Calu3 (cell line): Measurements from ENCODE around the gene MED13. TPM values are rescaled to one million over a fixed set of nuclear protein-coding genes. Genes with fewer than 3 reads are reported as not detected.

Experiments
- BruUV-seq: library from RNA; stranded (reverse); fragments of 400-500 nt; replicated peaks from 2 replicates; lab custom pipeline; 2021; lab: Mats Ljungman, UMichigan
- CTCF ChIA-PET: fragments of 300-600 bp; sonication (Branson Sonifier 250); formaldehyde crosslinking; loops from one replicate; lab custom pipeline; 2022; ENCODE audit warnings: antibody characterized with exemption; lab: Charles Lee
- DNase-seq: peaks from one replicate; pipeline ENCODE4 v3.0.0; 2022
- H3K27ac Mint-ChIP-seq: one replicate; pipeline ENCODE4 v1.8.0; 2022; ENCODE audit warnings: mixed read lengths; ENCODE audit not compliant: unreplicated experiment
- H3K27me3 Mint-ChIP-seq: one replicate; pipeline ENCODE4 v1.8.0; 2022; ENCODE audit warnings: mixed read lengths; ENCODE audit not compliant: unreplicated experiment
- H3K36me3 Mint-ChIP-seq: one replicate; pipeline ENCODE4 v1.8.0; 2022; ENCODE audit warnings: mild to moderate bottlenecking, moderate library complexity, mixed read lengths; ENCODE audit not compliant: insufficient read depth, unreplicated experiment
- H3K4me1 Mint-ChIP-seq: one replicate; pipeline ENCODE4 v1.8.0; 2022; ENCODE audit warnings: mild to moderate bottlenecking, low read depth, mixed read lengths; ENCODE audit not compliant: unreplicated experiment
- H3K4me3 Mint-ChIP-seq: one replicate; pipeline ENCODE4 v1.8.0; 2022; ENCODE audit warnings: mild to moderate bottlenecking, low read depth, moderate library complexity, mixed read lengths; ENCODE audit not compliant: unreplicated experiment
- H3K9me3 Mint-ChIP-seq: one replicate; pipeline ENCODE4 v1.8.0; 2022; ENCODE audit warnings: low read depth, mixed read lengths; ENCODE audit not compliant: unreplicated experiment
- intact Hi-C: fragments of 100-400 bp; cut with micrococcal nuclease; formaldehyde crosslinking; loops from one replicate; pipeline ENCODE4 v1.10.0; 2022; ENCODE audit not compliant: unreplicated experiment
- total RNA-seq: library from RNA; stranded (reverse); gene quantifications from 2 replicates; pipeline ENCODE4 v1.2.3, GENCODE V29; 2022
- TF ChIP-seq, protein P1 (sequence below): fragments of 200-600 bp; IDR thresholded peaks from one replicate; pipeline ENCODE4 v1.8.0; 2022; ENCODE audit warnings: antibody characterized with exemption; ENCODE audit not compliant: unreplicated experiment

MED13 gene
- total RNA-seq, 1 experiment from 2014 or later = 50.2 TPM

DNA sequence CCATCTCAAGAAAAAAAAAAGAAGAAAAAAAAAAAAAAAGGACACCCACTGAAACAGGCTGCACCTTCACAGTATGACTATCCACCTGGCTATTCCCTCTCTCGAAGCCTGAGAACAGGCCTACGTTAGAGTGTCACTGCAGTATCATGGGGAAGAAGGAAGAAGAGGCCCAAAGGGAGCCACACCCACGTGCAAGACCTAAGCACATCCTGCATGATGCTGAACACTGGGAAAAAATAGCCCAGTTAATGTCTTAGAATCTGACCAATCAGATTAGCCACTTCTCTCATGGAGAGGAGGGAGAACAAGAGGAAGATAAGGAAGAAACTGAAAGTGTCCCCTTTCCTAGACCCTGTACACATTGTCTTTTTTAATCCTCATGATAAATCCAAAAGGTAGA, 19.5 kb upstream of the MED13 start:
- no peak for DNase-seq
- no peaks in the 10 kb centered on the region for H3K36me3 Mint-ChIP-seq
- TF ChIP-seq, protein P1, sequence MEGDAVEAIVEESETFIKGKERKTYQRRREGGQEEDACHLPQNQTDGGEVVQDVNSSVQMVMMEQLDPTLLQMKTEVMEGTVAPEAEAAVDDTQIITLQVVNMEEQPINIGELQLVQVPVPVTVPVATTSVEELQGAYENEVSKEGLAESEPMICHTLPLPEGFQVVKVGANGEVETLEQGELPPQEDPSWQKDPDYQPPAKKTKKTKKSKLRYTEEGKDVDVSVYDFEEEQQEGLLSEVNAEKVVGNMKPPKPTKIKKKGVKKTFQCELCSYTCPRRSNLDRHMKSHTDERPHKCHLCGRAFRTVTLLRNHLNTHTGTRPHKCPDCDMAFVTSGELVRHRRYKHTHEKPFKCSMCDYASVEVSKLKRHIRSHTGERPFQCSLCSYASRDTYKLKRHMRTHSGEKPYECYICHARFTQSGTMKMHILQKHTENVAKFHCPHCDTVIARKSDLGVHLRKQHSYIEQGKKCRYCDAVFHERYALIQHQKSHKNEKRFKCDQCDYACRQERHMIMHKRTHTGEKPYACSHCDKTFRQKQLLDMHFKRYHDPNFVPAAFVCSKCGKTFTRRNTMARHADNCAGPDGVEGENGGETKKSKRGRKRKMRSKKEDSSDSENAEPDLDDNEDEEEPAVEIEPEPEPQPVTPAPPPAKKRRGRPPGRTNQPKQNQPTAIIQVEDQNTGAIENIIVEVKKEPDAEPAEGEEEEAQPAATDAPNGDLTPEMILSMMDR = no peak
- H3K4me1 Mint-ChIP-seq = peaks cover 8% of the 10 kb centered on the region
- no peak overlapping the region for H3K27ac Mint-ChIP-seq
- BruUV-seq = no TSS peak
- intact Hi-C loops = no loop called here
- CTCF ChIA-PET = no interaction called here
- no peaks in the 10 kb centered on the region for H3K27me3 Mint-ChIP-seq
- no peaks in the 10 kb centered on the region for H3K9me3 Mint-ChIP-seq
- H3K4me3 Mint-ChIP-seq = no peak overlapping the region

DNA sequence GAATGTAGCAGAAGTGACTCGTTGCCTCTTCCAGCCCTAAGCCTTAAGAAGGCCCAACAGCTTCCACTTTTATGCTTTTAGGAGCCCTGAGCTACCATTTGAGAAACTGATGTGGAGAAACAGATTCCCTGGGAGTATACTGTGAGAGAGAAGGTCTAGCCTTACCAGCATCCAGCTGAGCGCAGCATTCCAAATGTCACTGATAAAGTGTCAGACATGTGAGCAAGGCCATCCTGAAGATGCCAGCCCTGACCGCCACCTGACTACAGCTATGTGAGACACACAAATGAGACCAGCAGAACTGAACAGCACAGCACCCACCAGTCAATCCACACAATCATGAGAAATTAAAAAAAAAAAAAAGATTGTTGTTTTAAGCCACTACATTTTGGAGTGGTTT, 18.6 kb upstream of the MED13 start:
- no TSS peak for BruUV-seq
- TF ChIP-seq, protein P1 = no peak
- intact Hi-C loops = no loop called here
- Mint-ChIP-seq H3K27ac (no peak overlapping the region), H3K36me3 (no peaks in the 10 kb centered on the region), H3K27me3 (no peaks in the 10 kb centered on the region), H3K4me1 (peaks cover 8% of the 10 kb centered on the region), H3K4me3 (no peak overlapping the region), H3K9me3 (no peaks in the 10 kb centered on the region)
- CTCF ChIA-PET = interaction anchor here (0.7 kb wide), 1 partner anchor 1178 kb away, joined by 3 read pairs; no protein-coding TSS in a partner anchor
- no peak for DNase-seq

DNA sequence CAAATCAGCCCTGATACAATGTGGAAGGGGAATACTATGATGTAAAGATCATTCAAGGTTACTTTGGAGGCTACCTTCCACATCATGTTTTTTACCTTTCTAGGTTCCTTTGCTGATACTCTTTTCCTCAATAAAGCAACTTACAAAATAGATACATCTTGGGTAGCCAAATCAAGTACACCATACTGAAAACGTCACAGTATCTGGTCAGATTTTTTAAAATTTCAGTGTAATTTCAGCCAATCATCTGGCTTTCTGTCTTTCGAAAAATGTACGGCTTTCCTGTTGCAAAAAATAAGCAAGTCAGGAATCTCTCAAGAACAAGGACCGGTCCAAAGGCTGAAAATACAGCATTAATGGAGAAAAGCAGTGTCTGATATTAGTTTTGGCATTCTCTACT, 15.6 kb upstream of the MED13 start:
- intact Hi-C loops = no loop called here
- TF ChIP-seq, protein P1 = no peak
- no peak overlapping the region for H3K4me3 Mint-ChIP-seq
- H3K27me3 Mint-ChIP-seq = no peaks in the 10 kb centered on the region
- H3K9me3 Mint-ChIP-seq = no peaks in the 10 kb centered on the region
- CTCF ChIA-PET = no interaction called here
- no peak overlapping the region for H3K27ac Mint-ChIP-seq
- no peak for DNase-seq
- BruUV-seq = no TSS peak
- no peaks in the 10 kb centered on the region for H3K36me3 Mint-ChIP-seq
- peaks cover under 1% of the 10 kb centered on the region for H3K4me1 Mint-ChIP-seq

DNA sequence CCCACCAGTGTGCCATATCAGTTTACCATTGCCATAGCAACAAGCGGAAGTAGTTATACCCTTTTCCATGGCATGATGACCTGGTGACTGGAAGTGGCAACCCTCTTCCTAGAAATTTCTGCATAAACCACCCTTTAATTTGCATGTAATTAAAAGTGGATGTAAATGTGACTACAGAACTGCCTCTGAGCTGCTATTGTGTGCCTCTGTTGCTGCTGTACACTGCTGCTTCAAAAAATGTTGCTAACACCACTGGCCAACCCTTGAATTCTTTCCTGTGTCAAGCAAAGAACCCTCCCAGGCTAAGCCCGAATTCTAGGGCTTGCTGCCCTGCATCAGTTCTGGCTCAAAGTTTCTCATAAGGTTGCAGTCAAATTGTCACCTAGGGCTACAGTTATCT, 12.9 kb upstream of the MED13 start:
- intact Hi-C loops = no loop called here
- CTCF ChIA-PET = interaction anchor here (1.0 kb wide), 1 partner anchor 32 kb away, joined by 3 read pairs; no protein-coding TSS in a partner anchor
- no peaks in the 10 kb centered on the region for H3K4me1 Mint-ChIP-seq
- no peaks in the 10 kb centered on the region for H3K36me3 Mint-ChIP-seq
- BruUV-seq = no TSS peak
- TF ChIP-seq, protein P1 = no peak
- no peak overlapping the region for H3K4me3 Mint-ChIP-seq
- H3K27ac Mint-ChIP-seq = no peak overlapping the region
- H3K27me3 Mint-ChIP-seq = no peaks in the 10 kb centered on the region
- no peaks in the 10 kb centered on the region for H3K9me3 Mint-ChIP-seq
- no peak for DNase-seq
